GM19468 (cell line): ENCODE results near the gene TBC1D30.
"Not testable (repeated sequence)": the region's sequence is repeated elsewhere in the genome, so short reads cannot be mapped to it uniquely, and the experiment has no call there.

ENCODE experiments used
- ATAC-seq: cut with Tn5 transposase; IDR thresholded peaks from one replicate; pipeline ENCODE4 v1.9.1; 2021; ENCODE audit warnings: mild to moderate bottlenecking, moderate library complexity, moderate number of reproducible peaks; ENCODE audit not compliant: unreplicated experiment; ENCODE audit errors: extremely low read depth

The TBC1D30 gene

GRCh38 chr12:64802180-64802775, 22.2 kb upstream of the TBC1D30 start:
- ATAC-seq: not testable (repeated sequence)

- ATAC-seq: no peak
Observed at GRCh38 chr12:64806173-64806572, 18.3 kb upstream of the TBC1D30 start.

GRCh38 chr12:64806593-64807460, 17.6 kb upstream of the TBC1D30 start:
- no peak for ATAC-seq

GRCh38 chr12:64808110-64808509, 16.3 kb upstream of the TBC1D30 start:
- ATAC-seq: no peak

- no peak for ATAC-seq
Observed at GRCh38 chr12:64810831-64811230, 13.6 kb upstream of the TBC1D30 start.

- no peak for ATAC-seq
Observed at GRCh38 chr12:64813723-64814122, 10.7 kb upstream of the TBC1D30 start.

GRCh38 chr12:64814432-64814831, 10.0 kb upstream of the TBC1D30 start:
- ATAC-seq: no peak

- ATAC-seq: no peak
Observed at GRCh38 chr12:64819816-64820402, 4.5 kb upstream of the TBC1D30 start.

GRCh38 chr12:64820593-64820992, 3.9 kb upstream of the TBC1D30 start:
- ATAC-seq: no peak

GRCh38 chr12:64821116-64821630, 3.3 kb upstream of the TBC1D30 start:
- ATAC-seq: no peak

GRCh38 chr12:64824130-64824499, 332 bp upstream of the TBC1D30 start:
- ATAC-seq: no peak

GRCh38 chr12:64825143-64826021, 935 bp downstream of the TBC1D30 start:
- no peak for ATAC-seq

GRCh38 chr12:64826234-64826633, 1.8 kb downstream of the TBC1D30 start:
- peak; percentile 40 for ATAC-seq

- no peak for ATAC-seq
Observed at GRCh38 chr12:64828713-64829112, 4.3 kb downstream of the TBC1D30 start.

- no peak for ATAC-seq
Observed at GRCh38 chr12:64833928-64834327, 9.5 kb downstream of the TBC1D30 start.

- no peak for ATAC-seq
Observed at GRCh38 chr12:64835901-64836300, 11.5 kb downstream of the TBC1D30 start.

GRCh38 chr12:64836856-64837255, 12.4 kb downstream of the TBC1D30 start:
- no peak for ATAC-seq

GRCh38 chr12:64837427-64837826, 13.0 kb downstream of the TBC1D30 start:
- ATAC-seq: no peak

- no peak for ATAC-seq
Observed at GRCh38 chr12:64840119-64840518, 15.7 kb downstream of the TBC1D30 start.
